Measurements from ENCODE around the gene FCRL5.
"Not testable (repeated sequence)": the region's sequence is repeated elsewhere in the genome, so short reads cannot be mapped to it uniquely, and the experiment has no call there.

The FCRL5 gene

DNA sequence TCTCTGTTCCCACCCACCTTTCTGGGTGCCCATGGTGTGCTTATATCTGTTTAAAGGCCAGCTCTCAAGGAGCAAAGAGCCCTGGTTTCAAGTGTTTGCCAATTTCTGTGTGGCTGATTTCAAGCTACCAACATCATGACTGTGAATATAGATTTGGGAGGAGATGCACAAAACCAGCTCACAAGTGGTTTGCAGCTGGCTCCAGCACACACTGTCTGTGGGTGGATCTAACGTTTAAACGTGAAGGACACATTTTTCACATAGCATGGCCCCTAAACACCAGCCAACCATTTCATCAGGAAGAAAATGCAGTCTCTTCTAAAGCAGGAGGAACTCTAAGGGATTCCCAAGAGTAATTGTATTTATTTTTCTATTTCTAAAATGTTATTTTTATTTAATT lies 65.2 kb downstream of the FCRL5 start:
- DNase-seq: no peak

DNA sequence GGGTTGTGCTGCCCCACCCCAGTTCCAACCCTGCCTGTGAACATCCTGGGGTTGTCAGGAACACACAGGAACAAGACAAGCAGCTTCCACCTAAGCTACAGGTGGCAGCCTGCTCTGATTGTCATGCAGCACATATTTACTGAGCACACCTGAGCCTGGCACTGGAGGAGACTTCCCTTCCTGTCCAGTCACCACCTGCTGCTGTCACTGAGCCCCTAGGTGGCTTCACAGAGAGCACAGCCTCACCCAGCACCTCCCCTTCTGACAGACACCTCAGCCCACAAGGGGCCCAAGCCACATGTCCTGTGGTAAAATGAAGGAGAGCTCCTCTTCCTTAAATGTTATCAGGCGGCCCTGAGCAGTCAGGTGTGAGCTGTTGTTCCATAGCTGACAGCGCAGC lies 65.9 kb downstream of the FCRL5 start:
- DNase-seq: not testable (repeated sequence)

DNA sequence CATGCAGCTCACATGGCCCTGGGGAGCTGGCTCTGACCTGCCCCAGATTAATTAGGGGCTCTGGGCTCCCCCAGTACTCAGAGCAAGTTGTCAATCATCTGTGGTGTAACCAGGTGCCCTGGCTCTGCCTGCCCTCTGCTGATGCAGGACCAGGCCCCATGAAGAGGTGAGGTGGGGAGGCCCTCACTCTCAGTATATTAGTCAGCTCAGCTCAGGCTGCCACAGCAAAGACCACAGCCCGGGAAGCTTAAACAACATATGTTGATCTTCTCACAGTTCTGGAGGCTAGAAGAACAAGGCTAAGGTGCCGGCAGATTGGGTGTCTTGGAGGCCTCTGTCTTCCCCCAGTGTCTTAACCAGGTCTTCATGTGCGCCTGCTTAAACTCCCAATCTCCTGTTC lies 66.5 kb downstream of the FCRL5 start:
- no peak for DNase-seq

DNA sequence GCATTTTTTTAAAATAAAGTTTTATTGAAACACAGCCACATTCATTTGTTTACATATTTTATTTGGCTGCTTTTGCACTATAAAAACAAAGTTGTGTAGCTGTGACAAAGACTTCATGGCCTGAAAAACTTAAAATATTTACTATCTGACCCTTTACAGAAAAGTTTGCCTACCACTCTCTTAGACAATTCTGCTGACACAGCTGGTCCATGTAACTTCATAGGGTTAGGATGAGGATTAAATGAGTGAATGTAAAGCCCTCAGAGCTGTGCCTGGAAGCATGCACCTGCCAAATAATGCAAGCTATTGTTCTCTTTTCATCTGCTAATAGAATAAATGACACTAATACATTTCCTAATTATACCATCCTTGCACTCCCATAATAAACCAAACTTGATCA lies 67.7 kb downstream of the FCRL5 start:
- no peak for DNase-seq

DNA sequence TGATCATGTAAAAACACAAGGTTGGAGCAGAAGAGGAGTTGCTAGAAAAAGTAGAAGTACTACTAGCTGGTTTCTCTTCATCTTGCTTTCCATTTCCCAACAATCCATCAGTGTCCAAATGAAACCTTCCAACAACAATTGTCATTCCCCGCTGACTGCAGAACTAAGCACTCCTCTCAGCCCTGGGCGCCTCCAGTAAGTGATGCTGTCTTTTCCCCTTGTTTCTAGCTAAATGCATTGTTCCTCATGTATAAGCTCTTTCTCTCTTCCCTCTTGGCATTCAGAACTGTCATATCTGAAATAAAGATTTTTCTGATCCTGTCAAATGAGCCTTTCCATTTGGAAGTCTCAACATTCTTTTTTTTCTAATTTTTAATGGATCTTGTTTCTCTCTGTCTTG lies 68.7 kb downstream of the FCRL5 start:
- DNase-seq: no peak

DNA sequence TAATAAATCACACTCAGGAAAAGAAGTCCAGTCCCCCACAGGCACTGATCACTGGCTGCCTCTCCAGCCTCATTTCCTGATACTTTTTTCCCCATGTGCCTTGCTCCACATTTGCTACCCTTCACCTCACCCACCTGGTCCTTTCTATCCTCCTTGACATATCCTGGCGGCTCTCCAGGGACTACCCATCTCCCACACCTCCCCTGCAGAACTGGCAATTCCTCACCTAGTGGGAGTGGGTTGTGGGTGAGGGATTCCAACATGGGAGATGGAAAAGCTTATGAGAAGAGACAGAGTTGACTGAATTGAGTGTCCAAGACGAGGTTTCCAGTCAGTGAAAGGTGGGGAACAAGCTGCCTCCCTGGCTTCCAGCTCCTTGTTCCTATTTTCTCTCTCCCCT lies 69.6 kb downstream of the FCRL5 start:
- no peak for DNase-seq

DNA sequence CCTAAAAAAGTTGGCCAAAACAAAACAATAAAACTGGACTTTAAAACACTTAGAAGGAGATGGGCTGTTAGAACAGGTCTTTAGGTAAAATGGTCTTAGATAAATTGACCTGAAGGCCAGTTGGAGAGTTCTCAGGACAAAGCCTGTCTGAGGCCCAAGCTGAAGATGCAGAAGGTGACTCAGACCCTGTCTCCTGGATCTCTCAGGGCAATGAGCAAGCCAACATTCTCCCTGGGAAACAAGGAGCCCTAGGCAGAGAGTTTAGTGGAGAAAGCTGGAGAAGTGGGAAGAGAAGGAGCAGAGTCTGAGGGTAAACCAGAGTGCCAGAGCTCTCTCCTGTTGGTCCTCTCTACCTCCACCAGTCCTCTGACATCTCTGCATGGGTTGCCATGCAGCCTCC lies 70.1 kb downstream of the FCRL5 start:
- no peak for DNase-seq

DNA sequence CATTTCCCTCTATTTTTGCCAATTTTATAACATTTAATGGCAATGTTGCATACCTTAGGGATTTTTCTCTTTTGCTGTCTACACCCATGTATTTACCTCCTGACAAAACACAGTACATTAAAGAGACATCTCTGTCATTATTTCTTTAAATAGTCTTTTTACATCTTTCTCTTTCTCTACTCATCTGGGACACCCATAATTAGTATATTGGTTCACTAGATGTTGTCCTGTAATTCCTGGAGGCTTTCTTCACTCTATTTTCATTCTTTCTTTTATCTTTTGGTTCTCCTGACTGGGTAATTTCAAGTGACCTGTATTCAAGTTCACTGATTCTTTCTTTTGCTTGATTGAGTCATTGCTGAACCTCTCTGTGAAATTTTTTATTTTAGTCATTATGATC lies 74.3 kb downstream of the FCRL5 start:
- no peak for DNase-seq

DNA sequence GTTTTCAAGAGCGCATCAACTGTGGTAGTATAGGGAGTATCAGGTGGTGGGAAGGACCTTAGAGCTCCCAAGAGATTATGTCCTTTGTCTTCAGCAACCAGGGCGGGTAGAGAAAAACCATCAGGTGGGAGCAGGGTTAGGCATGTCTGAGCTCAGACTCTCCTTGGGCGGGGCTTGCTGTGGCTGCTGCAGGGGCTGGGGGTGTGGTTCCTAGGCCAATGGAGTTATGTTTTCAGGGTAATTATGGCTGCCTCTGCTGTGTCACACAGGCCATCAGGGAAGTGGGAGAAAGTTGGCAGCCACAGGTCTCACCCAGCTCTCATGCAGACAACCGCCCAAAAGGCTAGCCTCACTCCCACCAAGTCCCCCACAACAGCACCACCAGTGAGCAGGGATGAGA lies 74.9 kb downstream of the FCRL5 start:
- DNase-seq: no peak

DNA sequence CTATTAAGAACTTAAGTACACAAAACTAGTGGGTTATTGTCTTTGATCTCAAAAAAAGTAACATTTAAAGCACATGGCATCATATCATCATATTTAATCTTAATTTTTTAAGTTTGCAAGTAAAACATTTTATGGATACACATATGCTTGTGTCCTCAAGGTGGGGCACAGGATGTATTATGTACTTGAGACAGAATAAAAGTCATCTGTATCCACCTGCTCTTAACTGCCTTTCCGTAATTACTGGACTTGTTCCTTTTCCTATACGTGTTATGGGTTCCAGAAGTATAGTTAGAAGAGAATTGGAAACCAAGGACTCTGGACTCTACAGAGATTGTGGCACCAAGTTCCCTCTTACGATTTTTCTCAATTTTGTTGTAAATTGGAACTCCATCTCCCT lies 79.4 kb downstream of the FCRL5 start:
- no peak for DNase-seq

DNA sequence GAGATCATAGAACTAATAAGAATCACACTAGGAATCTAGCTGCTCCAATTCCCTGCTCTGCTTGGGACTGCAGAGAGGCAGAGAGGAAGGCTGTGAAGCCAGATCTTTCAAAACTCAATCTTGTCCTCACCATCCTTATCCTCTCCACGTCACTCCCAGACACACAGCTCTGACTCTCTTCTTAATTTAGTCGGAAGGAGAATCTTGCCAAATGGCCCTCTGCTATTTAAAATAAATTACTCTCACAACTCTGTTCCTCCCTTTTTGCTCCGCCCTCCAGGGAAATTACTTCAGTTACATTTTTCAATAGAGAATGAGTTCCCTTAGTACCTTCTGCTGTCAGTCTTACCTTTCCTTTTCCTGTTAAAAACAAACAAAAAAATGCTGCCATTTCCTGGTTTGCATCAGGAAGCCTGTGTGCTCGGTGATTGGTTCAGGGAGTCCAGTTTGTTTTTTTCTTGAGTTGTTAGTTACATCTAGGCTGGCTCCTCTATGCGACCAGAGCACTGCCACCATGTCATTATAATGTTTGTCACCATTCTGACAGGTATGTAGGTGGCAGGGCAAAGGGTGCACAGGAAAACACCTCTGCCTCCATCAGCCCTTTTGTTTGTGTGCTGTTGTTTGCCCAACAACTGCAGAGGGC lies 80.1 kb downstream of the FCRL5 start:
- no peak for DNase-seq

DNA sequence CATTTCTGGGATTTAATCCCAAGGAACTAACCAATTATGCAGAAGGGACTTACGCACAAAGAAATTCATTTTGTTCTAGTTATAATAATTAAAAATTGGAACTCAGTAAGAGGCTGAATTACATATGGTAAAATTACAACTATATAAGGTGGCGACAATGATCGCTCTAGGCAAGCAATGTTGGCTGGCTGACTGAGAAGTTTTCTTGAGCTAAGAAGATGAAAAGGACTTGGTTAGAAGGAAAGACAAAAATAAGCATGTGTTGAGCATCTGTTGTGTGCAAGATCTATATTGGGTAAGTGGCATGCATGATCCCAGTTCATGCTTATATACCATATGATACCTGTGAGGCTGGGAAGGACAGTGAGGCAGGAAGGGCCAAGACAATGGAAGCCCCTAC lies 80.8 kb downstream of the FCRL5 start:
- DNase-seq: no peak

DNA sequence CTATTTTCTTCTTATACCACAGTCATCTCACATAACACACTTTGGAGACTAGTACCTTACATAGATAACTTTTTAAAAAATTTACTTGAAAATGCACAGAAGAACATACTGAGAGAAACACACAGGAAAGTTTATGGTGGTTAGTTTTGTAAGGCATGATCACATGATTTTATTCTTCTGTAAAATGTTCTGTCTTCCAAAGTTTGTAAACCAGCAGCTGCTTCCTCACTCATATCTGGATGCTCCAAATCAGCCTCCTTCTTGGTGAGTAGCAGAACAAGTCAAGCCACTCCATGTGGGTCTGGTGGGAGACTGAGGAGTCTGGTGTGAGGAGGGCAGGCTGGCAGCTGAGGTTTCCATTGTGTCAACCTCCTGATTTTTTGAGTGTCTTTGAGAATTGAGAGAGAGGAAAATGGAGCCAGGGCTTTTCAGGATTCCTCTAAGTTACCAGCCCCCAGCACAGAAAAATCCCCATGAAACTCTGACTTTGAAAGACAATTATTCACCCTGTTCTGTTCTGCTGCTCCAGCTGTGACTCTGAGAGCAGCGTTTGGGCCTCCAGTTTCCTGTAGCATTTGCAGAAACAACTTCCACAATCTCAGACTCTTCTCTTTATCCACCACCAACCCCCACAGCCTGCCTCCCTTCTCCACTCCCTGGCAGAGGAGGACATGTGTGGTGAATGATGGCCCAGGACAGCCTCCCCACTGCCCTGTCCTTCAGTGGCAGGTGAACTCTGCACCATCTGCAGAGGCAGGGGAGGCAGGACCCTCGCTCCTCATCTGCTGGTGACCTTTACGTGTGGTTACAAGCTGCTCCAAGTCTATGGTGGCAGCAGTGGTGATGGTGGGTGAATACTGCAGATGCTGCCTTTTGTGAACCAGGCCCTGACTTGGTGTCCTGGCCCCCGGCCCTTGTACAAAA lies 82.3 kb downstream of the FCRL5 start:
- no peak for DNase-seq

DNA sequence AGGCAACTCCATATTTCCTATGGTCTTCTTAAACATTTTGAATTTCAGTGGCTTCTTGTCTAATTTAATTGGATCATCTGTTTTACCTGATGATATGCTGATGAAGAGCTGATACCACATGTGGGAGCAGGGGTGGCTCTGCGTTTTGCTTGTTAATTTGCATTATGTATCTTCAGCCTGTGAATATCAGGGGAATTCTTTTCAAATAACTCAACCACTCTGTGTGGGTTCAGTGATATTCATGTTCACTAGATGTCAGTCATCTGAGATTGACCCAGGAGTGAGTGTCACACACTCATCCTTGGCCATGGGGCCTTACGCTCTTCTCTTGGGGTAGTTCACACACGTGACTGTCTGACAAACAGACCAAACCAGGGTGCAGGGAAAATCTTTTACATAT lies 83.0 kb downstream of the FCRL5 start:
- no peak for DNase-seq

DNA sequence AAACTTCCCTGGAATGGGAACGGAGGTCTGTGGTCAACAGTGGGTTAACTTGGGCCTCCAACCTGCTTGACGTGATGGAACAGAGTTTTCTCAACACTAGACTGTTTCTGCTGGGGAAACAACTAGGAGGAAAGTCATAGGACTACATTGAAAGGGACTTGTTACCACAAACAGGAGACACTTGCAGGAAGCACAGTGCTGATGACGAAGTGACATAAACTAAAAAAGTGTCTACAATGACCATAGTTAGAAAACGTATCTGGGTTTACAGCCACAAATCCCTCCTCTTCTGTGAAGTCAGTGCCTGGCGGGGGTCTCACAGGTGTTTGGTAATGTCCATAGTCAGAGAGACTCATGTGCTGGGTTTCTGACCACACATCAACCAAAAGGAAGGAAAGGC lies 86.3 kb downstream of the FCRL5 start:
- no peak for DNase-seq
